H1 (cell line): Measurements from ENCODE around the gene GNAO1. TPM values are rescaled to one million over a fixed set of nuclear protein-coding genes. Genes with fewer than 3 reads are reported as not detected.

Experiments
- polyA plus RNA-seq, 7 experiments: library from polyadenylated mRNA; depleted of rRNA in 3 of 7; stranded (reverse) in 5 of 7; unstranded in 2 of 7; fragments of >200 nt in 5 of 7; fragments of 200-250 nt in 2 of 7; gene quantifications; 1 replicate in 5 of 7; 2 replicates in 1 of 7; 4 replicates in 1 of 7; pipeline versions ENCODE4 v1.2.1 to v1.2.3, GENCODE V29; 2011 to 2013; ENCODE audit warnings: missing spikeins in 2 of 7, mixed read lengths in 2 of 7
- total RNA-seq: library from RNA; stranded (reverse); fragmentation: NEBNext Ultra II Directional; extraction: Animal tissue kit (Norgen Biotek cat#: 25700); gene quantifications from 2 replicates; pipeline ENCODE4 v1.2.1, GENCODE V29; 2021
- TF ChIP-seq, protein P1 (sequence below): IDR thresholded peaks from 2 replicates; pipeline ENCODE4 v1.6.1; 2012; ENCODE audit warnings: low read length, inconsistent platforms

GNAO1 gene
- total and polyA plus RNA-seq, 2 of the 8 experiments (the other 6 are each of a cell fraction or from before 2014, with no cell fraction given) = 6.7 to 34.4 TPM

DNA sequence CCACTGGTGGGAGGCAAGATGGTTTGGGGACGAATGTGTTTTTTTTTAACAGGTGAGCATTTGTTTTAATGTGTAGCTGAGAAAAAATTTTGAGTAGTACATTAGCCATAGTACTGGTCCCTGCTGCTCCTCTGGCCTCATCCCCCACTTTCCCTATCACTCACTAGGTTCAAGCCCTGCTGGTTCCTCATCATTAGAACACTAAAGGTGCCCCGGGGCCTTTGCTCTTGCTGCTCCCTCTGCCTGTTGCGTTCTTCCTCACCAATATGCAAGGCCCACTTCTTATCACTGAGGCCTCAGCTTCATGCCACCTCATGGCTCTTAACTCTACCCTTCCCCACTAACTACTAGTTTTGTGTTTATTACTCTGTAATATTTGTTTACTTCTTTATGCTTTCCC, 74.5 kb downstream of the GNAO1 start (continued):
- TF ChIP-seq, protein P1, sequence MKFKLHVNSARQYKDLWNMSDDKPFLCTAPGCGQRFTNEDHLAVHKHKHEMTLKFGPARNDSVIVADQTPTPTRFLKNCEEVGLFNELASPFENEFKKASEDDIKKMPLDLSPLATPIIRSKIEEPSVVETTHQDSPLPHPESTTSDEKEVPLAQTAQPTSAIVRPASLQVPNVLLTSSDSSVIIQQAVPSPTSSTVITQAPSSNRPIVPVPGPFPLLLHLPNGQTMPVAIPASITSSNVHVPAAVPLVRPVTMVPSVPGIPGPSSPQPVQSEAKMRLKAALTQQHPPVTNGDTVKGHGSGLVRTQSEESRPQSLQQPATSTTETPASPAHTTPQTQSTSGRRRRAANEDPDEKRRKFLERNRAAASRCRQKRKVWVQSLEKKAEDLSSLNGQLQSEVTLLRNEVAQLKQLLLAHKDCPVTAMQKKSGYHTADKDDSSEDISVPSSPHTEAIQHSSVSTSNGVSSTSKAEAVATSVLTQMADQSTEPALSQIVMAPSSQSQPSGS = no peak
